G401 (cell line): ENCODE data around the gene SNX32. TPM values are rescaled to one million over a fixed set of nuclear protein-coding genes. Genes with fewer than 3 reads are reported as not detected.
A peak's percentile ranks its signal among the peaks of the same experiment; 100 is the strongest.

Experiments
- DNase-seq: peaks from one replicate; pipeline ENCODE4 v3.0.0-alpha.2; 2015; ENCODE audit warnings: low spot score
- in situ Hi-C: cut with HindIII; loops from 2 replicates; pipeline ENCODE4 v1.10.0; 2016; ENCODE audit warnings: low sequenced_read_pairs, mixed read lengths
- total RNA-seq: library from RNA; depleted of rRNA; stranded (reverse); fragments of >200 nt; shearing (Covaris generic); gene quantifications from 2 replicates; pipeline ENCODE4 v1.2.3, GENCODE V29; 2014; rRNA removed

Gene SNX32
- not detected in 2 replicates for total RNA-seq

DNA sequence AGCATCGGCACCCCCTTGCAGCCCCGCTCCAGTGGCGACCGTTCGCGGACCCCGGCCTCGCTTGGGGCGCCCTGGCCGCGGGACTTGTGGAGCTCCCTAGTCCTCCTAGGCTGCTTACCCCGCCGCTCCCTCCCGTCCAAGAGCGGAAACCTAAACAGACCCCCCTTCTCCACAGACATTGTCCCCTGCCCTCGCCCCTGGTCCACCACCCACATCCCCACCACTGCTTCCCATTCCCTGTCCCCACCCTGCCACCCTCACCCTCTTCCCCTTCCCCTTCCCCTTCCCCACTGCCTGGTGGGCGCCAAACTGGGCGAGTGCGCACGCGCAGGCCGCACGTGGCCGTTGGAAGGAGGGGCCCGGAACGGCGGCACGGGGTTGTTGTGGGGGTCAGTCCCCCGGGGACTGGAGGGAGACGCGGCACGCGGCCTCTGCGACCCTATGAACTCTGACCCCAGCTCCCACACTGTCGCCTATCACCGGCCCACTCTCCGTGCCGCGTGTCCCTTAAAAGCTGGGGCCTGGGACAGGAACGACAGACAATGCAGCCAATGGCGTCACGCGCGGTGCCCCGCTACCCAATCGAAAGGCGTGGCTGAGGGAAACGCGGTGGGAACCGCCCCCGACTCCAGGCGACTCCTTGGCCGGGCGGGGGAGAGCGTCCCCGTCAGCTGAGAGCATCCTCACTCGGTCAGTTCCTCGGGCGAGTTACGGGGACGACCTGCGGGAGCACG, at the start of gene SNX32:
TSS of gene SNX32 (plus strand) at position 667 of the 734 bp plus-strand sequence. CDS start 103 bp downstream, outside the sequence.
- in situ Hi-C loops, result no loop called here
- peak; percentile 96 for DNase-seq

DNA sequence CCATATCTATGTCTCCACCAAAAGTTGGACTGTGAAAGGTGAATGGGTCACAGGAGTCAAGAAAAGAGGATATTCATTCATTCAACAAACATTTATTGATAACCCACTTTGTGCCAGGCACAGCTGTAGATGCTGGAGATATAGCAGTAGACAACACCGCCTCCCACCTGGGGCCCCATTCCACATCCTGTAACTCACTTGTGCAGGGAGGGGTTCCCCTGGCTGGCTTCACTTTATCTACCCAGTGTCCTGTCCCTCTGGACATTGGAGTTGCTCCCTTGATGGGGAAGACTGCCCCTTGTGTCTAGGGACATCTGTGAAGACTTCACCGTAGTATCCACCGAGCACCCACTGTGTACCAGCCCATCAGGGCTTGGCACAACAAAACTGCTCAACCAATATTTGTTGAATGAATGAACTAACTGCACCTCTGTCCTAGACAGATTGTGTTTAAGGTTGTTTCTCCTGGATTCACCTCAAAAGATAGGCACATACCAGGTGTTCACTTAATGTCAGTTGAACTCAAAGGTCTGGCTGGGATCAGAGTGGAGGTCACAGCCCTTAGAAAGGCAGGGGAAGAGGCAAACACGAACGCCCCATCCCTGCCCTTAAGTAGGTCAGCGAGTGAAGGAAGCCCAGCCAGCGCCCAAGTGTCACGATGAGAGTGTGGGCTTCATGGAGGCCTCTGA, 48.3 kb upstream of the SNX32 start:
- DNase-seq, result no peak
- in situ Hi-C loops, result no loop called here

DNA sequence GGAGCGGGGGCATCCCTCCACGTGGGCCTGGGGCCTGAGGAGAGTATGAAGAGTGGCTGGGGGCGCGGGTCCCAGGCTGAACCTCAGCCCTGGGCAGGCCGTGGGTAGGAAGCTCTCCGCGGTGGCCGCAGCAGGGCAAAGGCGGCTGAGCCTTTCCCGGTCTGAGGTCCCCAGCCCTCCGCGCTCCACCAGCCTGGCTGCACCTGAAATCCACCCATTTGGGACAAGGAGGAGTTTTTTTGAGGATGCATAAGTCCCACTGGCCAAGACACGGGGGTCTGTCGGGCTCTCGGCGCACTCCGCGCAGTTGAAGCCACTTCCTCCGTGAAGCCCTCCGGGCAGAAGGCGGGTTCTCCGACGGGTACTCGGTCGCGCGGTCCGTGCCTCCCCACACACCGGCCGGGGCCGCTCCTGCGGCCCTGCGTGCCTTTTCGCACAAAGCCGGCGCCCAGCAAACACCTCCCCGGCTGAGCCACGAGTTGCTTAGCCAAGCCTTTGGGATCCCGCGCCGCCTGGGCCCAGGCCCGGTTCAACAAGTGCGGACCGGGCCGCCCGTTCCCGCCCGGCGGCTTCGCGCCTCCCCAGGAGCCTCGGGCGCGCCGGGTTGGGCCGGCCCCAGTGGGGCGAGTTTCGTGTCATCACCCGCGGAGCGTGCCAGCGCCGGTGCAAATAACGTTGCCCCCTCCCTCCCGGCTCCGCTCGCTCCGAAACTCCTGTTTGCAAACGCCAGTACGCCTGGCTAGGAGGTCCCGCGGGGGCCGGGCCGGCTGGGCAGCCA, 47.6 kb upstream of the SNX32 start:
- in situ Hi-C loops, result no loop called here
- DNase-seq, result no peak

DNA sequence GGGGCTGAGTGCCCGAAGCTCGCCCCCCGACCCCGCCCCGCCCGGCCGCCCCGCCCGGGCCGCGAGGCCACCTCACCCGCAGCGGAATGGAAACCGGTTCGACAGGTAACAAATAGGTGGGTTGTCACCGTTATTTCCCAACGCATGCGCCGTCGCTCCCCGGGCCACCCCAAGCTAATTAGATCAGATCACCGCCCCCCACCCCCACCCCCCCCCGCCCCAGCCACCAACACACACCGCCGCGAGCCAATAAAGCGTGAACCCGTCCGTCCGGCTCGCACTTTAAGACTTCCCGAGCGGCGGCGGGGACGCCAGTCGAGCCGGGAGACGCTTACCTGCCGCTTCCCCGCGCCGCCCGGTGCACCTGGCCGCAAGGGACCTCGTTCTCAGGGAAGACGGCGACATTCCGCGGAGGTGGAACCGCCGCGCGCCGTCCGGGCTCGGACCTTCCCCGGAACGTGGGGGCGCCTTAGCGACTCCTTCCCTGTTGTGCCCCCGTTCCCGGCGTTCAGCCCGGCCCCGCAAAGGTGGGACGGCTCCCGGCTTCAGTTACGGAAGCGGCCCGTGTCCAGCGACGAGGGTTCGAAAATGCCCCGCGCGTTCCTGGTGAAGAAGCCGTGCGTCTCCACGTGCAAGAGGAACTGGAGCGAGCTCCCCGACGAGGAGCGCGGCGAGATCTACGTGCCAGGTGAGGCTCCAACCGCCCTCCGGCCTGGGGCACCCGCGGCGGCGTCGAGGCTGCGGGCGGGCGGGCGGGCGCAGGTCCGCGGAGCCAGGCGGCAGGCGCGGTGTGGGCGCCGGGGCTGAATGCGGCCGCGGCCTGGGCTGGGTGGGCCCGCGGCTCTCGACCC, 46.8 kb upstream of the SNX32 start, which contains the start of gene OVOL1:
TSS of gene OVOL1 (plus strand) at position 278 of the 851 bp plus-strand sequence. CDS start at position 589, 311 bp downstream.
- in situ Hi-C loops, result no loop called here
- no peak for DNase-seq

DNA sequence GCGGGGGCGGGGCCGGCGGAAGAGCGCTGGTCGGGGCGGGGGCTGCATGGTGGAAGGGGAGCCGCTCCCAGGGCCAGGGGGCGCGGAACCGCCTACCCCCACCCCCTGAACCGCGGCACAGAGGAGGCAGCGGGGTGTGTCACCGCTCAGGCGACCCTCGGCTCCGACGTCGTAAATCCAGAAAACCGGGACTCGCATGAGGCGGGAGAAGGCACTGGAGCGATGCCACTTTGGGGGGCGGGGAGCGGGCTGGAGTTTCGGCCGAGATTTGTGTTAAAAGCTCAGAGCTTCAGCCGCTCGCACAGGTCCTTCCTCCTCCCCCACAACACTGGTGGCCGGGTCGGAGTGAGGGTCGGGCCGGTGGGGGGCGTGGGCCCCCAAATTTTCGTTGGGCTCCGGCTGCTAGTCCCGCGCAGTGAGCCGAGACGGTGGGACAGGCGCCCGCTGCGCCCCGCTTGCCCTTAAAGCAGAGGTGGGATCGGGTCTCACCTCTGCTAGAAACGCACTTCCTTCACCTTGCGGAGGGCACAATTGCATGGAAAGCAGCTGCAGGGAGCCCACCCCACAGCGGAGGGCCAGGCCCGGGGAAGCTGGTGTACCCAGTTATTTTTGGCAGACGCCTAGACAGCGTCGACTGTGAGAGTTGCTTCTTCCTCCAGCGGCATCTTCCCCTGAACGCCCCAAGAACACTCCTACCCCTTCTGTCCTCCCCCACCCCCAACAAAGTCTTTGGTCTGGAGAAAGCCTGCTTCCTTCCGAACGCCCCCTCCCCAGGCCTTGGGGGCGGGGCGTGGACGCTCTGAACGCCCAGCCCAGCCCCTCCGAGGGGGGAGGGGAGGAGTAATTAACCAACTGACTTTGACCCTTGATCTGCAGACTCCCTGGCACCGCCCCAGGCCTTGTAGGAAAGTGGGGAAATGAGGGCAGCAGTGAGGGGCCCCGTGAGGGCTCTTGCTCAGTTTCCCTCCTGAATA, 45.8 kb upstream of the SNX32 start:
- DNase-seq, result no peak
- in situ Hi-C loops, result no loop called here

DNA sequence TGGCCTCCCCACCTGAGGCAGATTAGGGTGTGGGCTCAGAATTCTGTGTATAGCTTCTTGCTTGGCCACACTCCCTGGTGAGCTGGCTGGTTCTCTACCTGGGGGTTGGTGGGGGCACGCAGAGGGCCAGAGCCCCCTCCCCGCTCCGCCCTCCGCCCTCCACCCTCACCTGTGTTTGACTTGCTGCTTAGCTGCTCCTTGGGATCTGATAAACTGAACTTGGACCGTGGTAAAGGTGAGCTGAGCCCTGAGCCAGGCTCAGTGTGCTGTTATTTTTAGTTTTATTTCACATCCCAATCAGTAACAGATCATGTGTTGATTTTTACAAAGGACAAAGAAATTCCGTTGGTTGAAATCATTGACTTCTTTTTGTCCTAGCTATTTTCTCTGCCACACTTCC, 44.9 kb upstream of the SNX32 start:
- in situ Hi-C loops, result no loop called here
- no peak for DNase-seq

DNA sequence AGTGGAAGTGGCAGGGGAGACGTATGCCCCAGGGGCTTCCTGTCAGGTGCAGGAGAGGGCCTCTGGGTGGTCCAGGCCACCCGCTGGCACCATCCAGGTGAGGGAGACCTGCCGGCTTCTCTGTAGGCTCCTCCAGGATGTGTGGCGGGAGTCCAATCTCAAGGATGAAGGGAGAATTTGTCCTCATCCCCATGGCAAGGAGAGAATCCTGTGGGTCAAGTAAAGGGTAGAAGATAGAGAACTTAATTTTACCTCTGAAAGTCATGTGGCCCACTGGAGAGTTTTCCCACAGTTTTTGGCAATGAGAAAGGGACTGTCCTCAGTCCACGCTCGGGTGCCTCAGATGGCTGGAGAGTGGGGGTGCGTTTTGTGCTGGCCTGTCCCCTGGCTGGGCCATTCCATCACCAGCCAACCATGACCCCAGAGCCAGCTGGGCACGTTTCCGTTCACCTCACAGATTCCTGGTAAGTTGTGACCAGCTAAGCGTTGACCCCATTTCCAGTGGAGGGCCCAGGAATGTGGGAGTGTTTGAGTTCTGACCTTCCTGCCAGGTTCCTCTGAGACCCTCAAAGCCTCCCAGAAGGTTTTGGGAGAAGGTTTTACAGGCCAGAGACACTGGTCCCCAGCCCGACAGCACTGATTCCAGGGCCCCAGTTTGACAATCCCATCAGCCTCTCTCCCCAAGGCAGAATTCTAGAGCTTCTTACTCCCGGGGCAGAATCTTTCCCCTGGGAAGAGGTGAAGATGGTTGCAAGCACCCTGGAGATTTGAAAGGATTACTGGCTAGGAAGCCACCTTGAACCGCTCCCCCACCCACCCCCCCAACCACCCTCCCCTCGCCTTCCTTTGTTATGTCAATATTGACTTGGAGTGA, 44.3 kb upstream of the SNX32 start:
- no peak for DNase-seq
- in situ Hi-C loops, result no loop called here

DNA sequence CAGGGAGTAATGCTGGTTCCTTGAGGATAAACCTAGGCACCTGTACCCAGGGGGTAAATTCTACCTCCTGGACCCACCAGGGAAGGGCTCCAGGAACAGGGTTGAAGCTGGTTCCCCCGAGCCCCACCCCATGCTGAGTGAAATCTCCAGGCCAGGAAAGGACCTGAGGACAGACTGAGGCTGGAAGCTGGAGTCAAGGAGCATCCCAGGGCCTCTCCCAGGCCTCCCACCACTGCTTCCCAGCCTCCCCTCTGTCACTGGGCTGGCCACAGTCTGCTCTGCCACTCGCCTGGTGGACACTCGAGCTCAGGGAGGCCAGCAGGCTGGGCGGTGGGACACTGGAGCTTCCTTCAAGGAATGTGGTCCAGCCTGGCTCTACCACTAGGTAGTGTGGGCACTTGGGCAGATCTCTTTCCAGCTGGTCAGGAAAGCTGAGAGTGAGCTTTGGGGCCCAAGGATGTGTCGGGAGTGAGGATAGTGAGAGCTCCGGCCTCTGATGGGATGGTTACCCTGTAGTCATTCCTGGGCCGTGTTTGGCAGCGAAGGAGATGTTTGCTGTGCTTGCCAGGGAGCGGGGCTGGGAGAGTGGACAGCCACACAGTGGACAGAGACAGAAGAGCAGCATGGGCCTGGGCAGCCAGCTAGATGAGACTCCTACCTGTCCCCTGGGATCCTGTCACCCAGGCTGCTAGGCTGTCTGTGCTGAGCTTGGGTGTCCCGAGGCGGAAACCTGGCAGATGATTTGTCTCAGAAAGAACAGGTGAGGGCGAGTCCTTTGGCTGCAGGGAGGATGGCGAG, 43.5 kb upstream of the SNX32 start:
- no peak for DNase-seq
- in situ Hi-C loops, result no loop called here

DNA sequence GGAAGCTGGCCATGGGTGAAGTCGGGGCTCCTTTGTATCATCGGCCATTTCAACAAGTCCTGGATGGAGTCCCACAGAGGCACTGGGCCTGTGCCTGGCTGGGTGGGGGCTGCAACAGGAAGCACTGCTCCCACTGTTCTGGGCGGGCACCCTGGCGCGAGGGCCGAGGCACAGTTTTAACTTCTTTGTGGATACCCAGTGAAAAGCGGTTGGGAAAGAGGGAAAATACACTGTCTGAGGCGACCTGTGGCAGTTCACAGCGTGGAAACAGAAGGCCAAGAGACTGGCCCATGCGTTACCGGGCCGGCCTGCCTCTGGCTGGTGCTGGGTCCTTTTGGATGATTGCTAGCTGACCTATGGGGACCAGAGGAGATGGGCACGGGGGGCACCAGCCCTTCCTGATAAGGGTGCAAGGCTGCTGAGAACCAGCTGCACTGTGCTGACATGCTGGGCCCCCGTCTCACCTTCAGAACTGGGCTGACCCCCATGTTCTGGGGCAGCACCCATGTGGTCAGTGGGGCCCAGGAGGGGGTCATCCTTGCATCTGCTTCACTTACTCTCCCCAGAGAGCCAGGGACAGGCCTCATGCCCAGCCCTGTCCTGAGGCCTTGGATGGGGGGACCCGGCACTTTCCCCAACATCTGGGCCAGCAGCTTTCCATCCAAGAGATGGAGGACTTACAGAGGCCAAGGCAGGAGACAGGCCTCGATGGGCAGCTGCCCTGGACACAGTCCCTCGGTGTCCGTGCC, 42.7 kb upstream of the SNX32 start:
- in situ Hi-C loops, result no loop called here
- no peak for DNase-seq

DNA sequence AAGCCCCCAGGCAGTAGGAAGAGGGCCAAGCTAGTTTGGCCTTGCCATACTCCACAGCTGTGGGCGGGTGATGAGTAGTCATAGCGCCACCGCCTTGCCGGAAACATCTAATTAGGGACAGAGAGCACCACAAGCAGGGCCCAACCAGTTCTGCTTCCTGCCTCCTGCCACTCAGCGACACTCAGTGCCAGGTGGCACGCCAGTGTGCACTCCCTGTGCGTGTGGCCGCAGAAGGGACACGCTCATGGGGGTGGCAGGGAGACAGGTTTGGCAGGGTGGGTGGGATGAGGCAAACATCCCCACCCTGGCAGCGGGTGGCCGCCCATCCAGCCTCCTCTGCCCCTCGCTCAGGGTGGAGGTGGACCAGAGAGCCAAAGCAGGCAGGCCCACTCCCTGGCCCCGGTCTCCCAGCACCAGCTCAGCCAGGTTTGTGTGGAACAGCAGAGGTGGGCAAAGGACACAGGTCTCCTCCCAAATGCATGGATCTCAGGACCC, 42.0 kb upstream of the SNX32 start:
- no peak for DNase-seq
- in situ Hi-C loops, result no loop called here

DNA sequence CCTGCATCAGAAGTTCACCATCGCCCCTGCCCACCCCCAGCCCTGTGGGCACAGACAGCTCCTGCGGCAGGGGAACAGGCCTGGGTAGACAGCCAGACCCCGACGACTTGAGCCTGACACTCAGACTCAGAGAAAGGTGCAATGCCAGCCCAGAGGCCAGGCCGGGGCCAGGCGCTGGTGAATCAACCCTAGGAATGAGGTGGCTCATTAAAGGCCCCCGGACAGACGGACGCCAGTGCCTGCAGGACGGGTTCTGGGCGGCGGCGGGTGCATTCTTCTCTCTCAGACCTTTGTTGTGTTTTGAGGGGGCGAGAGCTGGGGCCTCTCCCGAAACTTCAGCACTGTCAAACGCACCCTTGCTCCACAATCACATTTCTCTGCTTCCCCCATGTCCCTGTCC, 41.3 kb upstream of the SNX32 start:
- DNase-seq, result no peak
- in situ Hi-C loops, result no loop called here

DNA sequence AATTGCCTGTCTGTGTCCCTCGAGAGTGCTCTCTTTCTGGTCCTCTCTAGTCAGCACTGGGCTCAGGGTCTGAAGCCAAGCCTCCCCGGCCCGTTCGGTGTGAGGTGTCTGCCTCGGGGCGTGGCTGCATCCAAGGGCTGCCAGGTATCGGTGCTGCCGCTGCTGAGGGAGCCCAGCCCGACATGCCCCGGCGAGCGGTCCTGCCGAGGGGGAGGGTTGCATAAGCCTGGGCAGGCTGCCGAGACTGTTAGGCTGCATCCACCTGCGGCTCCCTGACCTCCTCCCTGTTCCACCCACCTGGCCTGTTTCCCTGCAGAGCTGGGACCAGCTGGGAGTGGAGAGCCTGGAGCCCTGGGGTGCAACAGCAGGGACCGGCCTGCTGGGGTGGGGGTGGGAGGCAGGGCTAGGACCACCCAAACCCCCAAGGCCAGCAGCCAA, 40.6 kb upstream of the SNX32 start:
- in situ Hi-C loops, result no loop called here
- no peak for DNase-seq

DNA sequence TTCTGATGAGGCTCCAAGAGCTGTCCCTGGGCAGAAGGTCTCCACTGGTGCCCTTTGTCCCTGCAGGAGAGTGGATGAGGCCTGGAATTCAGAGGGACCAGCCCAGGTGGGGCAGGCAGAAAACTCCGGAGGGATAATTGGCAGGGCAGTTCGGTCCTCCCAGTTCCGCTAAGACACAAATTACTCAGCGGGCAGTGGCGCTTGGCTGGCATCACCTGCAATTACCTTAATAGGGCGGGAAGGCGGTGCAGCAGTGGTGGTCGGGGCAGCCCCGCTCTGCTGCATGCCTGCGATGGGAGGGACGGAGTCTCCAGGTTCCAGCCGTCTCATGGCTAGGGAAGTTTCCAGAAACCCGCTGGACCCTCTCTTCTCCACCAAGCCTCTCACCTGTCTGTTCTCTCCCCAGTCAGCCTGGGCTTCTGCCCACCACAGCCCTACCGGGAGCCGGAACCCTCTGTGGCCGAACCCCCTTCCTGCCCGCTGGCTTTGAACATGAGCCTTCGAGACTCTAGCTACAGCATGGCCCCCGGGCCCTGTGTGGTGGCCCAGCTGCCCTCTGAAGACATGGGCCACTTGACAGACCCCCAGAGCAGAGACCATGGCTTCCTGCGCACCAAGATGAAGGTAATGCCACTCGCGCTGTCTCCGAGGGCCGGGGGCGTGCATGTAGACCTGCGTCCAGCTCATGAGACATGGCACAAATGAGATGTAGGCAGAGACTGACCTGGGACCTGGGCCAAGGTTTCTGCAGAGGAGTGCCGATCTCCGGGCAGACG, 40.0 kb upstream of the SNX32 start:
- DNase-seq, result no peak
- in situ Hi-C loops, result no loop called here

DNA sequence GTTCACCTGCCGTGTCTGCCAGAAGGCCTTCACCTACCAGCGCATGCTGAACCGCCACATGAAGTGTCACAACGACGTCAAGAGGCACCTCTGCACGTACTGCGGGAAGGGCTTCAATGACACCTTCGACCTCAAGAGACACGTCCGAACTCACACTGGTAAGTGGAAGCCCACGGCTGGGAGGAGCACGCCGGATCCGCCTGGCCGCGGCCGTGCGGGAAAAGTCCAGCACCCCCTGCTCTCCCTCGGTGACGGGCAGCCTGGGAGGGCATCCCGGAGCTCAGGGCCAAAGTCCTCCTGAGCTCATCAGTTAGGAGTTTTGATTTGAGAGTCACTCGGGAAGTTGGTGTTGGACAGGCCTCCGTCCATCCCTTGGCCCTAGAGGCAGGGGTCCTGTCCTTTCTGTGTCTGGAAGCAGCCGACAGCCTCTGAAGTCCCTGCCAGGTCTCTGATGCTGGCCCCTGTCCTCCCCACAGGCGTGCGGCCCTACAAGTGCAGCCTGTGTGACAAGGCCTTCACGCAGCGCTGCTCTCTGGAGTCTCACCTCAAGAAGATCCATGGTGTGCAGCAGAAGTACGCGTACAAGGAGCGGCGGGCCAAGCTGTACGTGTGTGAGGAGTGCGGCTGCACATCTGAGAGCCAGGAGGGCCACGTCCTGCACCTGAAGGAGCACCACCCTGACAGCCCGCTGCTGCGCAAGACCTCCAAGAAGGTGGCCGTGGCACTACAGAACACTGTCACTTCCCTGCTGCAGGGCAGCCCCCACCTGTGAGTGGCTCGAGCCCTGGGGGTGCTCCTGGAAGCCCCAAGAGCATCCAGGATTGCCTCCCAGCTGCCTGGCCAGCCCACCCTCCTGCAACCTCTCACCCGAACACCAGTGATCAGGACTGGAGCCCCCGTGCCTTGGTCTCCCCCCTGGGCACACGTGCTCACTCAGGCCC, 38.9 kb upstream of the SNX32 start:
- no peak for DNase-seq

More for the DNA sequence above, 38.9 kb upstream of the SNX32 start:
- in situ Hi-C loops, result no loop called here
